GM19397 (cell line): ENCODE results near the gene SLC28A1.

ENCODE experiments used
- ATAC-seq: cut with Tn5 transposase; IDR thresholded peaks from one replicate; pipeline ENCODE4 v1.9.1; 2021; ENCODE audit warnings: mild to moderate bottlenecking, moderate library complexity; ENCODE audit not compliant: unreplicated experiment

The SLC28A1 gene

GRCh38 chr15:84934942-84935729 is 50.7 kb downstream of the SLC28A1 start:
- no peak for ATAC-seq

GRCh38 chr15:84937144-84937543 is 52.7 kb downstream of the SLC28A1 start:
- no peak for ATAC-seq

- ATAC-seq = no peak
Observed at GRCh38 chr15:84938726-84939125, 54.3 kb downstream of the SLC28A1 start.

GRCh38 chr15:84940399-84940798 is 55.9 kb downstream of the SLC28A1 start:
- no peak for ATAC-seq

- no peak for ATAC-seq
Observed at GRCh38 chr15:84942456-84942855, 58.0 kb downstream of the SLC28A1 start.

- no peak for ATAC-seq
Observed at GRCh38 chr15:84944311-84944710, 59.8 kb downstream of the SLC28A1 start.

GRCh38 chr15:84944861-84945260 is 60.4 kb downstream of the SLC28A1 start:
- ATAC-seq = no peak

- ATAC-seq = no peak
Observed at GRCh38 chr15:84946772-84947489, 62.5 kb downstream of the SLC28A1 start.

GRCh38 chr15:84947947-84948830 is 63.7 kb downstream of the SLC28A1 start:
- no peak for ATAC-seq

- ATAC-seq = no peak
Observed at GRCh38 chr15:84949043-84949442, 64.6 kb downstream of the SLC28A1 start.

- no peak for ATAC-seq
Observed at GRCh38 chr15:84949845-84950569, 65.5 kb downstream of the SLC28A1 start.

- ATAC-seq = no peak
Observed at GRCh38 chr15:84950570-84951111, 66.2 kb downstream of the SLC28A1 start.

GRCh38 chr15:84951736-84952135 is 67.3 kb downstream of the SLC28A1 start:
- ATAC-seq = no peak

- ATAC-seq = no peak
Observed at GRCh38 chr15:84953136-84953535, 68.7 kb downstream of the SLC28A1 start.

GRCh38 chr15:84953726-84954125 is 69.3 kb downstream of the SLC28A1 start:
- no peak for ATAC-seq

GRCh38 chr15:84955089-84955848 is 70.8 kb downstream of the SLC28A1 start:
- ATAC-seq = no peak

- ATAC-seq = no peak
Observed at GRCh38 chr15:84956199-84956598, 71.7 kb downstream of the SLC28A1 start.

GRCh38 chr15:84960391-84961113 is 76.1 kb downstream of the SLC28A1 start:
- no peak for ATAC-seq

GRCh38 chr15:84961114-84961452 is 76.6 kb downstream of the SLC28A1 start:
- no peak for ATAC-seq
